Measurements from ENCODE around the gene DNAJB13. TPM values are rescaled to one million over a fixed set of nuclear protein-coding genes. Genes with fewer than 3 reads are reported as not detected.
A peak's percentile ranks its signal among the peaks of the same experiment; 100 is the strongest.

DNAJB13 gene
- total and polyA plus RNA-seq, 2 of the 13 experiments (the other 11 are each of a cell fraction or from before 2014, with no cell fraction given), result 2.3 TPM; not detected in 1

DNA sequence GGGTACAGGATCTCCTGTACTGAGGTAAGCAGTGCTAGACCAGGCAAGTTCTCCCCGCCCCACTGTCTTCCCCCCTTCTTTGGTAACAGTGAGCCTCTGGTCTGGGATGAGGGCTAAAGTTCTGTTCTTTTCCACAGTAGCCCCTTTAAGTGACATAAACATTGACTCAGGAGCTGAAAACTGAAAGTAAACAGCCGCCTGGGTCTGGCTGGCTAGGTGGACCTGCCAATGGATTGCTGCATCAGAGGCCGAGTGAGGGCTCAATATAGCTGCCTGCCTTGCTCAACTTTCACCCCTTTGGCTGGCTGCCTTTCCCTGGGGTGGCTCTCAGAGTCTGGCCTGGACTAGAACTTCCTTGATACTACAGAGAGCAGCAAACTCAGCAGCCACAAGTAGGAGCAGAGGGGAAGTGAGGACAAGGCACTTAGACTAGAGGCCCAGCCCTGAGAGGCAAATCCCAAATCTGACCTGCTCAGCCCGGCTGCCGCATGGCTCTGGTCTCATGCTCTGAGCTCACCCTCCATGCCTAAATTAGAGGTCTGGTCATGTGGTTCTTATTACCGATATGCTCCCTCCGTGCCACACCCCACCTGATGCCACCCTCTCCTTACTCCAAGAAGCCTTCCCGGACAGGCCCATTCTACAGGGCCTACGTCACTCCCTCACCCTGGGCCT, 67.6 kb downstream of the DNAJB13 start (continued):
- TF ChIP-seq, protein P1, sequence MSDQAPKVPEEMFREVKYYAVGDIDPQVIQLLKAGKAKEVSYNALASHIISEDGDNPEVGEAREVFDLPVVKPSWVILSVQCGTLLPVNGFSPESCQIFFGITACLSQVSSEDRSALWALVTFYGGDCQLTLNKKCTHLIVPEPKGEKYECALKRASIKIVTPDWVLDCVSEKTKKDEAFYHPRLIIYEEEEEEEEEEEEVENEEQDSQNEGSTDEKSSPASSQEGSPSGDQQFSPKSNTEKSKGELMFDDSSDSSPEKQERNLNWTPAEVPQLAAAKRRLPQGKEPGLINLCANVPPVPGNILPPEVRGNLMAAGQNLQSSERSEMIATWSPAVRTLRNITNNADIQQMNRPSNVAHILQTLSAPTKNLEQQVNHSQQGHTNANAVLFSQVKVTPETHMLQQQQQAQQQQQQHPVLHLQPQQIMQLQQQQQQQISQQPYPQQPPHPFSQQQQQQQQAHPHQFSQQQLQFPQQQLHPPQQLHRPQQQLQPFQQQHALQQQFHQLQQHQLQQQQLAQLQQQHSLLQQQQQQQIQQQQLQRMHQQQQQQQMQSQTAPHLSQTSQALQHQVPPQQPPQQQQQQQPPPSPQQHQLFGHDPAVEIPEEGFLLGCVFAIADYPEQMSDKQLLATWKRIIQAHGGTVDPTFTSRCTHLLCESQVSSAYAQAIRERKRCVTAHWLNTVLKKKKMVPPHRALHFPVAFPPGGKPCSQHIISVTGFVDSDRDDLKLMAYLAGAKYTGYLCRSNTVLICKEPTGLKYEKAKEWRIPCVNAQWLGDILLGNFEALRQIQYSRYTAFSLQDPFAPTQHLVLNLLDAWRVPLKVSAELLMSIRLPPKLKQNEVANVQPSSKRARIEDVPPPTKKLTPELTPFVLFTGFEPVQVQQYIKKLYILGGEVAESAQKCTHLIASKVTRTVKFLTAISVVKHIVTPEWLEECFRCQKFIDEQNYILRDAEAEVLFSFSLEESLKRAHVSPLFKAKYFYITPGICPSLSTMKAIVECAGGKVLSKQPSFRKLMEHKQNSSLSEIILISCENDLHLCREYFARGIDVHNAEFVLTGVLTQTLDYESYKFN (CRISPR knock-in tag; conservative IDR thresholded peaks at IDR 0.05), result peak; percentile 94
- TF ChIP-seq, protein P2, sequence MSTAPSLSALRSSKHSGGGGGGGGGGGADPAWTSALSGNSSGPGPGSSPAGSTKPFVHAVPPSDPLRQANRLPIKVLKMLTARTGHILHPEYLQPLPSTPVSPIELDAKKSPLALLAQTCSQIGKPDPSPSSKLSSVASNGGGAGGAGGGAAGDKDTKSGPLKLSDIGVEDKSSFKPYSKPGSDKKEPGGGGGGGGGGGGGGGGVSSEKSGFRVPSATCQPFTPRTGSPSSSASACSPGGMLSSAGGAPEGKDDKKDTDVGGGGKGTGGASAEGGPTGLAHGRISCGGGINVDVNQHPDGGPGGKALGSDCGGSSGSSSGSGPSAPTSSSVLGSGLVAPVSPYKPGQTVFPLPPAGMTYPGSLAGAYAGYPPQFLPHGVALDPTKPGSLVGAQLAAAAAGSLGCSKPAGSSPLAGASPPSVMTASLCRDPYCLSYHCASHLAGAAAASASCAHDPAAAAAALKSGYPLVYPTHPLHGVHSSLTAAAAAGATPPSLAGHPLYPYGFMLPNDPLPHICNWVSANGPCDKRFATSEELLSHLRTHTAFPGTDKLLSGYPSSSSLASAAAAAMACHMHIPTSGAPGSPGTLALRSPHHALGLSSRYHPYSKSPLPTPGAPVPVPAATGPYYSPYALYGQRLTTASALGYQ (CRISPR knock-in tag; IDR thresholded peaks at IDR 0.05), result peak; percentile 65; the same call in 1 of the 2 replicates
- peak; percentile 40; the same call in 1 of the 2 replicates for TF ChIP-seq ARID2 (CRISPR knock-in tag; IDR thresholded peaks at IDR 0.05; ENCODE audit: borderline replicate concordance)
- no peak; the same call in 1 of the 2 replicates for TF ChIP-seq GFI1 (CRISPR knock-in tag; IDR thresholded peaks at IDR 0.05; ENCODE audit: borderline replicate concordance)
- peak; percentile 63 for TF ChIP-seq KDM6A (CRISPR knock-in tag; IDR thresholded peaks at IDR 0.05; ENCODE audit: low read depth)
- TF ChIP-seq THYN1 (CRISPR knock-in tag; IDR thresholded peaks at IDR 0.05; ENCODE audit: borderline replicate concordance, low read depth), result no peak
- TF ChIP-seq ZFP36L1 (CRISPR knock-in tag; IDR thresholded peaks at IDR 0.05), result peak; percentile 63; the same call in 1 of the 2 replicates
- TF ChIP-seq, protein P3, sequence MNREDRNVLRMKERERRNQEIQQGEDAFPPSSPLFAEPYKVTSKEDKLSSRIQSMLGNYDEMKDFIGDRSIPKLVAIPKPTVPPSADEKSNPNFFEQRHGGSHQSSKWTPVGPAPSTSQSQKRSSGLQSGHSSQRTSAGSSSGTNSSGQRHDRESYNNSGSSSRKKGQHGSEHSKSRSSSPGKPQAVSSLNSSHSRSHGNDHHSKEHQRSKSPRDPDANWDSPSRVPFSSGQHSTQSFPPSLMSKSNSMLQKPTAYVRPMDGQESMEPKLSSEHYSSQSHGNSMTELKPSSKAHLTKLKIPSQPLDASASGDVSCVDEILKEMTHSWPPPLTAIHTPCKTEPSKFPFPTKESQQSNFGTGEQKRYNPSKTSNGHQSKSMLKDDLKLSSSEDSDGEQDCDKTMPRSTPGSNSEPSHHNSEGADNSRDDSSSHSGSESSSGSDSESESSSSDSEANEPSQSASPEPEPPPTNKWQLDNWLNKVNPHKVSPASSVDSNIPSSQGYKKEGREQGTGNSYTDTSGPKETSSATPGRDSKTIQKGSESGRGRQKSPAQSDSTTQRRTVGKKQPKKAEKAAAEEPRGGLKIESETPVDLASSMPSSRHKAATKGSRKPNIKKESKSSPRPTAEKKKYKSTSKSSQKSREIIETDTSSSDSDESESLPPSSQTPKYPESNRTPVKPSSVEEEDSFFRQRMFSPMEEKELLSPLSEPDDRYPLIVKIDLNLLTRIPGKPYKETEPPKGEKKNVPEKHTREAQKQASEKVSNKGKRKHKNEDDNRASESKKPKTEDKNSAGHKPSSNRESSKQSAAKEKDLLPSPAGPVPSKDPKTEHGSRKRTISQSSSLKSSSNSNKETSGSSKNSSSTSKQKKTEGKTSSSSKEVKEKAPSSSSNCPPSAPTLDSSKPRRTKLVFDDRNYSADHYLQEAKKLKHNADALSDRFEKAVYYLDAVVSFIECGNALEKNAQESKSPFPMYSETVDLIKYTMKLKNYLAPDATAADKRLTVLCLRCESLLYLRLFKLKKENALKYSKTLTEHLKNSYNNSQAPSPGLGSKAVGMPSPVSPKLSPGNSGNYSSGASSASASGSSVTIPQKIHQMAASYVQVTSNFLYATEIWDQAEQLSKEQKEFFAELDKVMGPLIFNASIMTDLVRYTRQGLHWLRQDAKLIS (CRISPR knock-in tag; IDR thresholded peaks at IDR 0.05), result no peak
- peak; percentile 61; the same call in 1 of the 2 replicates for TF ChIP-seq BRCA1 (CRISPR knock-in tag; IDR thresholded peaks at IDR 0.05)
- peak; percentile 42 for TF ChIP-seq ASH2L (IDR thresholded peaks at IDR 0.05; ENCODE audit: insufficient read length, low read depth, low read length)
- TF ChIP-seq, protein P4, sequence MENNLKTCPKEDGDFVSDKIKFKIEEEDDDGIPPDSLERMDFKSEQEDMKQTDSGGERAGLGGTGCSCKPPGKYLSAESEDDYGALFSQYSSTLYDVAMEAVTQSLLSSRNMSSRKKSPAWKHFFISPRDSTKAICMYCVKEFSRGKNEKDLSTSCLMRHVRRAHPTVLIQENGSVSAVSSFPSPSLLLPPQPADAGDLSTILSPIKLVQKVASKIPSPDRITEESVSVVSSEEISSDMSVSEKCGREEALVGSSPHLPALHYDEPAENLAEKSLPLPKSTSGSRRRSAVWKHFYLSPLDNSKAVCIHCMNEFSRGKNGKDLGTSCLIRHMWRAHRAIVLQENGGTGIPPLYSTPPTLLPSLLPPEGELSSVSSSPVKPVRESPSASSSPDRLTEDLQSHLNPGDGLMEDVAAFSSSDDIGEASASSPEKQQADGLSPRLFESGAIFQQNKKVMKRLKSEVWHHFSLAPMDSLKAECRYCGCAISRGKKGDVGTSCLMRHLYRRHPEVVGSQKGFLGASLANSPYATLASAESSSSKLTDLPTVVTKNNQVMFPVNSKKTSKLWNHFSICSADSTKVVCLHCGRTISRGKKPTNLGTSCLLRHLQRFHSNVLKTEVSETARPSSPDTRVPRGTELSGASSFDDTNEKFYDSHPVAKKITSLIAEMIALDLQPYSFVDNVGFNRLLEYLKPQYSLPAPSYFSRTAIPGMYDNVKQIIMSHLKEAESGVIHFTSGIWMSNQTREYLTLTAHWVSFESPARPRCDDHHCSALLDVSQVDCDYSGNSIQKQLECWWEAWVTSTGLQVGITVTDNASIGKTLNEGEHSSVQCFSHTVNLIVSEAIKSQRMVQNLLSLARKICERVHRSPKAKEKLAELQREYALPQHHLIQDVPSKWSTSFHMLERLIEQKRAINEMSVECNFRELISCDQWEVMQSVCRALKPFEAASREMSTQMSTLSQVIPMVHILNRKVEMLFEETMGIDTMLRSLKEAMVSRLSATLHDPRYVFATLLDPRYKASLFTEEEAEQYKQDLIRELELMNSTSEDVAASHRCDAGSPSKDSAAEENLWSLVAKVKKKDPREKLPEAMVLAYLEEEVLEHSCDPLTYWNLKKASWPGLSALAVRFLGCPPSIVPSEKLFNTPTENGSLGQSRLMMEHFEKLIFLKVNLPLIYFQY (CRISPR knock-in tag; IDR thresholded peaks at IDR 0.05; ENCODE audit: borderline replicate concordance), result 0 out of 2 replicates have a peak, but pooled peaks have one; percentile 72
- TF ChIP-seq, protein P5, sequence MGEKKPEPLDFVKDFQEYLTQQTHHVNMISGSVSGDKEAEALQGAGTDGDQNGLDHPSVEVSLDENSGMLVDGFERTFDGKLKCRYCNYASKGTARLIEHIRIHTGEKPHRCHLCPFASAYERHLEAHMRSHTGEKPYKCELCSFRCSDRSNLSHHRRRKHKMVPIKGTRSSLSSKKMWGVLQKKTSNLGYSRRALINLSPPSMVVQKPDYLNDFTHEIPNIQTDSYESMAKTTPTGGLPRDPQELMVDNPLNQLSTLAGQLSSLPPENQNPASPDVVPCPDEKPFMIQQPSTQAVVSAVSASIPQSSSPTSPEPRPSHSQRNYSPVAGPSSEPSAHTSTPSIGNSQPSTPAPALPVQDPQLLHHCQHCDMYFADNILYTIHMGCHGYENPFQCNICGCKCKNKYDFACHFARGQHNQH (CRISPR knock-in tag; IDR thresholded peaks at IDR 0.05), result peak; percentile 66
- no peak for TF ChIP-seq HHEX (CRISPR knock-in tag; IDR thresholded peaks at IDR 0.05)

All from HepG2 (cell line).